Stimulated activated CD4-positive, alpha-beta T cell treated with anti-CD3 and anti-CD28 coated beads, Interleukin-1b, Interleukin-23, amount 100 ng/mL, for 4 hours (primary cell): ENCODE measurements around the gene FNDC7.
"Not testable (repeated sequence)": the region's sequence is repeated elsewhere in the genome, so short reads cannot be mapped to it uniquely, and the experiment has no call there.

ENCODE experiments used
- DNase-seq, 2 donors: peaks; one replicate each; pipeline ENCODE4 v3.0.0-alpha.2; 2020; ENCODE audit warnings: low read depth in 2 of 2

FNDC7 gene

DNA sequence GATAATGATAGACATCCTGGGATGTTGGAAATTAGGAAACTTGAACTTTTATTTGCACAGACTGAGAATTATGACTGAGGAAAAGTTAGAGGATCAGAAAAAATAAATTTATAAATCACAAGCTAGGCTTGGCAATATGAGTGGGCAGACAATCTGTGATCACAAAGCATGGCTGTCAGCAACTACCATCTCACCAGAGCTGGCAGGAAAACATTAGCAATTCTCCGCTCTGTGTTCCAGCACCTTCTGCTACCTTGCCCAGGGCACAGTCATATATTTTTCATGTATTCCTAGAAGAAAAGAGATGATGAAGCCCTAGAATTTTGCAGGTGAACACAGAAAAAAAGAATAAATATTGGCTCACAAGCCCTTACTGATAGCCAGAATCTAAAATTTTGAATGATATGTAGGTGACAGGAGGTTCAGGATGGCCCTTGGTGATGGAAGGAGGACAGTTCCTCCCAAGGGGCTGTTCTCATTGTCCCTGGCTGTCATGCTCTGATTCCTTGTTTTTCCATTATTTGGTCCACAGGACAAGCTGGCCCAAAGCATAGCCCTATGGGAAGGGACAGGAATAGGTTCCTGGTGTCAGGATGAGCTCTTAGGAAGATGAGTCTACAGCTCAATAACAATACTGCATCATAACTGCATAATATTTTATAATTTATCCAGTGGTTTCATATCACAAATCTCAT is 21.6 kb downstream of the FNDC7 start:
- DNase-seq: no peak

DNA sequence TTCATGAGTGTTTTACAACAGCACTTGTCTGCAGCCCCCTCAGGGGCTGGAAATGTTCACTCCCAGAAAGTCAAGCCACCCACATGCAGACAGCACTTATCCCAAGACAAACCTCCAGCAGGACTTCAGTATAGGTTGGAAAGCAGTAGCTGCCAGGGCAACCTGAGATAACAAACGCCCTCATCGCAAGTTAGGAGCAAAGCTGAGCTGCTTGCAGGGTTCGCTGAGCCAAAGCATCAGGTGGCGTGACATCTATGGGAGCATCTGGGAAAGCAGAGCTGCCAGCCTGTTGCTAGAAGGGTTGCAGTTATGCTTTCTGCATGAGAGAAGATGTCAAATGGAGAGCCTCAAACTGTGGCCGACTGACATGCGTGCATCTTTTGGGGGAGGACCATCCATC is 29.5 kb downstream of the FNDC7 start:
- DNase-seq: no peak

DNA sequence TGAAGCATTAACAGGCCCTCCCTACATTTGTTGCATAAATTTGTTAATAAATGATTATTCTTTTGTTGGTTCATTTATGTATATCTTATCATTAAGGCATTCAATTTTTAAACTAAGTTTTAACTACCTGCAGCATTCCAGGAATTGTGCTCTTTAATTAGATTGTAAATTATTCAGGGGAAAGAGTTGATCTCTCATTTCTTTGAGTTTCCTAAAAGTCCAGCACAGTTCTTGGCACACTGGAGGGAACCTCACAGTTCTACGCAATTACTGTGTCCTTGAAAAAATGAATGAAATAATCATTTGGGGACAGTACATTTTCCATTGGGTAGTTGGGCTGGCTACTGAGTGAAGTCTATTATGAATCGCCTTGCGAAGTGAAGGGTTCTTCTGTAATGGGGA is 33.3 kb downstream of the FNDC7 start:
- DNase-seq: no peak

DNA sequence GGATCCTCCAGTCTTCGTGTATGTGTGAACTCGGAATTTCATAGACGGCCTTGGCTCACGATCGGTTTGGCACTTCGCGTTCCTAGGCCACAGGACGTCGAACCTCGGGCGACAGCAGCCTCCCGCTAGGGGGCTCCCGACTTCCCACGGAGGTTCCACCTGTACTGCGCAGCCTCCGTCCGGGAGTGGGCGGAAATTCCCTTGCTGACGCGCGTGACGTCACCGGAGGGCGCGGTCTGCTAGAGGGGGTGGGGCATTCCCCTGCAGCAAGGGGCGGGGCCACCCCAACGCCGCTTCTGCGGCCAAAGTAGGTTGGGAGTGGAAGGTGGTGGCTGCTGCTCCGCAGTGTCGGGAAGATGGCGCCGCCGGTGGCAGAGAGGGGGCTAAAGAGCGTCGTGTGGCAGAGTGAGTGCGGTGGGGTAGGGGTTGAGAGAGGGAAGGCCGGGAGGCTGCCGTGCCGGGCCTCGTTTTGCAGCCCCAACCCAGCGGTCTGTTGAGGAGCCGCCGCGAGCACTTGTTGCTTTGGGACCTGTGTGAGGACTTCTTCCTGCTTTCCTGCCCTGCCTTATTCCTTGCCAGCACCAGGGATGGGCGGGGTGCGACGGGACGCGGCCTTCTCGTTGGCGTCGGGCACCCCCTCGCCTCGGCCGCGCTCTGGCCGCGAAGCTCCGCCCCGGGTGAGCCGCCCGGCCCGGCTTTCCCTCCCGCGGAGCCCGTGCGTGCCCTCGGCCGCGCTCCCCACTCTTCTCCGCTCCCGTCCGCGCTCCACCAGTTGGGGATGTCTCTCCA is 33.9 kb downstream of the FNDC7 start, which contains the start of gene STXBP3:
Gene STXBP3 (plus strand): TSS at position 293 of the 789 bp plus-strand sequence. CDS start 64 bp downstream, at position 357.
- DNase-seq: peak; percentile 100

DNA sequence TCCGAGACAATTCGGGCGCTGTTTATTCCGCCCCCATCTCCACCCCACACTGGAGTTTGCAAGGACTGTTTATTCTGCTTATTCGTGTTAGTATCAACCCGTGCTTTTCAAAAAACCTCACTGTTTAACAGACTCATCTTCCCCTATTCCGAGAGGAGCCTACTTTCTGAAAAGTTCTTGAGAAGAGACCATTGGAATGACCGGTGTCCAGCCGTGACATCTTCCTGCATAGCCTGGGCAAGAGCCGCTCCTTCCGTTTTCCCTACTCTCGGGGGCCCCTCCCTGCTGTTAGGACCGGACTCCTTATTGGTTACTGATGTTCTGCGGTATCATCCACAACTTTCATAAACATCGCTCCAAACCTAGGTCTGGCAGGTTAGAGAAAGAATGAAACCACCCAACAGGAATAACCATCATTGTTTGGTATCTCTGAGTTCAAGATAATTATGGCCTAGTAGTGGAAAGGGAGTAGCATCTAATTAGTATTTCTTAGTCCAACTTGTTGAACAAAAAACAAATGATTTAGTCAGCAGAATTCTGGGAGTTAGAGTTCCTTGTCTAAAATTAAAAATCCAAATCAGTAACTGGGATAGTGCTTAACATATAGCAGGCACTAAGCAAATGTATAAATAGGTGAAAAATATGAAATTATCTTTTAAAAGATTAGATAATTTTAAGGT is 34.6 kb downstream of the FNDC7 start:
- DNase-seq: no peak

DNA sequence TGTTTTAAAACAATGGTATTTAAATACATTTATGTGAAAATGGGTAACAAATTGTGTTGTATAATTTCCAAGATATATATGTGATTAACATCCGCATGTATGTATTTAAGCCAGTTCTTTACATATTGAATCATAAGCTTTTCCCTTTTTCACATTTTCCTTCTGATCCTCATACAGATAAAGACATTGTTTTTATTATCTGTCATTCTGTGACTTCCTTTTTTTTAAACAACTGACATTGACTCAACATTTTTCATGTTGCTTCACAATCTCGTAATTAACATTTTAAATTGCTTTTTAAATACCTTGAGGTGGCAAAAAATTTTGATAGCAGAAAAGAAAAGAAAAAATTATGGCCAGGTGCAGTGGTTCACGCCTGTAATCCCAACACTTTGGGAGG is 35.2 kb downstream of the FNDC7 start:
- no peak for DNase-seq

DNA sequence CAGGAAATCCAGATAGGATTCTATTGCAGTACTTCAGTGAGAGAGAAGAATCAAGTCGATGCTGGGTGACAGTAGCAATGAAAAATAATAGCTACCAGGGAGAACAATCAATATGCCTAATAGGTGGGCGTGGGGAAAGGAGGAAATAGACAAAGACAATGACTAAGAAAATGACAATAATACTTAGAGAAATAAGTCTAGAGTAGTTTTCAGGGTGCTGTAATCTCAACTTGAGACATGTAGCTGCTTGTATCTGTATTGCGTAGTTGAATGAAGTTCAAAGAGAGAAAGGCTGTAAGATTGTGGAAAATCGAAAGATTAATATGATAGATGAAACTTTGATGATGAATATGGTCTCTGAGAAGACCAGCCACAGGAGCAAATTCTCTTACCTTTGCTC is 36.4 kb downstream of the FNDC7 start:
- no peak for DNase-seq

DNA sequence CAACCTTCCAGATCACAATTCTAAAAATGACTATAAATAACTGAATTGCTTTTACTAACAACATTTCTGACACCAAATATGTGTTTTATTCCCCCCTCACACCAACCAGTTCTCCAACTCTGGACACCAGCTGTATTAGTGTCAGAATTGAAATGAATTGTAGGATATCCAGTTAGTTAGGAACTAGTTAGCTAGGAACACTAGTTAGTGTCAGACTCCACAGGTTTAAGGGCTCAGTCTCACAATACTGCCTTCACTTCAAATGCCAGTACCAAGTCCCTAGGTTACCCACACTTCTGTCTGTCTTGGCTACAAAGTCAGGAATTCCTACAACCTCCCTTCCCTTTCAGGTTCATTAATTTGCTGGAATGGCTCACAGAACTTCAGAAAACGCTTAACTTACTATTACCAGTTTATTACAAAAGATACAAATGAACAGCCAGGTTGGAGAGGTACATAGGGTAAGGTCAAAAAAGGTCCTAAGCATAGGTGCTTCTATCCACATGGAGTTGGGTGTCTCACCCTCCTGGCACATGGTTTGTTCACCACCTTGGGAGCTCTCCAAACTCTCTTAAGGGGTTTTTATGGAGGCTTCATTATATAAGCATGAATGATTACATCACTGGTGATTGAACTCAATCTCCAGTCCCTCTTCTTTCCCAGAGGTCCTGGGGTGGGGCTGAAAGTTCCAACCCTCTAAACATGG is 37.9 kb downstream of the FNDC7 start:
- no peak for DNase-seq

DNA sequence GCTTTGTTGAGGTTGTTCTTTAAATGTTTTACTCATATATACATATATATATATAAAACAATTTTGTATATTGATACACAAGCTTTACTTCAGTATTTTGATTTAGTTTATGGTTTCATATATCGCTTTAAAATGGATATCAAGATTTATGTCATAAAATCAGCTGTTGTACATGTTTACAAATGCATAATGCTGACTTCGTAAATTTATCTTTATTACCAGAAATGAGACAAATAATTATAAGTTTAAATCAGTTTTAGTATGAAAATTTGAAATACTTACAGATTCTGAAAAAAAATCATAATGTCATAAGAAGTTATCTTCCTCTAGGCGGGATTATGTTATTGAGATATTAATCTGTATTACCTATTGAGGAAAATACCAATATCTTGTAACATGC is 40.7 kb downstream of the FNDC7 start:
- no peak for DNase-seq

DNA sequence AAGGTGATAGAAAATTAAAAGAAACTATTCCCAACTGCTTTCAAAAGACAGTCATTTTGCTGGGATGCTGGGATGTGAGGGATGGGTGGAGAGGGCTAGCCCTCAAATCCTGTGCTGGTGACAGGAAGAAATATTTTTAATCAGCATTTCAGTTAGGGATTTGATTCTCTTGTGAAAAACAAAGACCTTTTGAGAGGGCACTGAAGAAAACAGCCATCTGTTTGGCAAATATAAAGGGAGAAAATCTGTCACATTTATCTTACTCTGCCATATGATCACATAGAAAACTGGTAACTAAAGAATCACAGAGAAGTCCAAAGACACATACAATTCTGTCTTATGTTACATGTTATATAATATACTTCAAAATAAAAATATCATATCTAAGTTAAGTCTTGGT is 46.1 kb downstream of the FNDC7 start:
- no peak for DNase-seq

DNA sequence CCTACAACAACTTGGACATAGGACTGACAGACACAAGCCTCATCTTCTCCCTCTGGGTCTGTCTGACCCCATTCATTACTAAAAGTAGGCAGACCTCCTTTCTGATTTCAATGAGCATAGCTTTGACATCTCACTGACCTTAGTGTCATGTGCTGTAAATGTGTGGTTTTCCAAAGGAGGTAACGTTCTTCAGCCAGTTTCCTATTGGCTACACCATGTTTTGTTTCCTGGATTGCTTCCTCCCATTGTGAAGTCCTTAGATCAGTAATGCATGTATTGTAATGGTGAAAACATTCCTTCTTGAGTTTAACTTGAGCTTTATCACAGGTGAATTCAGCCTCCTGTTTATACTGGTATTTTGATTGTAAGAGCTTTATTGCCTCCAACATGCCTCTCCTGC is 54.4 kb downstream of the FNDC7 start:
- no peak for DNase-seq

DNA sequence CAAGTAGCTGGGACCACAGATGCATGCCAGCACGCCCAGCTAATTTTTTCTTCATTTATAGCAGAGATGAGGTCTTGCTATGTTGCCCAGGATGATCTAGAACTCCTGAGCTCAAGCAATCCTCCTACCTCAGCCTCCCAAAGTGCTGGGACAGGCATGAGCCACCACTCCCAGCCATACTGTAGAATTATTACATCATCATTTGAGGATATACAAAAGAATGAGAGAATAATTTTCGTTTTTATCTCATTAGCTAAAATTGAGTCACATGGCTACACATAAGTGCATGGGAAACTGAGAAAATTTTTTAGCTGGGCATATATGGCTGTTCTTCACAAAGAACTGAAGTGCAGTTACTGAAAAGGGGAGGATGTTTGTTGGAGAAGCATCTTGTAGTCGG is 55.0 kb downstream of the FNDC7 start:
- DNase-seq: no peak

DNA sequence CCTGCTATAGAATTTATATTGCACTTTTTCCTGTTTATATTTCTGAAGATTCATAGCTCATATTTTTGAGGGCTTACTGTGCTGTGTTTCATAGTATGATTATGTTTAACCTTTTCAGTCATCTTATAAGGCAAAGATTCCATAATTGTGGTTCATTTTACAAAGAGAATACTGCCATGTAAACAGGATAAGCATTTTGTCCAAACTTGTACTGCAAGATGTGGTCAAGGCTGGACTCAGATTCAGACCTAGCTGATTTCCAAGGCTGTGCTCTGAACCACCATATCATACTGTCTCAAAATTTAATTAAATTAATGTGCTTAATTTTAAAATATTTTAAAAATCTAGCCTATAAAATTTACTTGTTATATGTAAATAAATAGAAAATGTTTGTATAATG is 65.1 kb downstream of the FNDC7 start:
- no peak for DNase-seq

DNA sequence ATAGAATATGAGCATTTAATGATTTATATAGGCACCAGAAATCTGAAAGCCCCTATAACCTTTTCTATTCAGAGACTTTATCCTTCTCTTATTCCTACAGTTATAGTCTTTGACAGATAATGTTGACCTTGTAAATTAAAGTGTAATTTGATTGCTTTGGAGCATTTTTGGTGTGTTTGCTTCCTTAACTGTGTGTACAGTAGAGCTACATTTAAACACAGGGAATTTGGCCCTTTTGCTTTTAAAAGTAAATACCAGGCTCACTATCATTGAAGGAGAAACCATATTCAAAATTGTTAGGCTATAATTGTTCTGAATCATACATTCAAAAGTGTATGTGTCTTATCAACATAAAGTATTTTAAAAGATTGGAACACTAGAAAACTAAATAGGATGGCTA is 66.7 kb downstream of the FNDC7 start:
- DNase-seq: no peak

DNA sequence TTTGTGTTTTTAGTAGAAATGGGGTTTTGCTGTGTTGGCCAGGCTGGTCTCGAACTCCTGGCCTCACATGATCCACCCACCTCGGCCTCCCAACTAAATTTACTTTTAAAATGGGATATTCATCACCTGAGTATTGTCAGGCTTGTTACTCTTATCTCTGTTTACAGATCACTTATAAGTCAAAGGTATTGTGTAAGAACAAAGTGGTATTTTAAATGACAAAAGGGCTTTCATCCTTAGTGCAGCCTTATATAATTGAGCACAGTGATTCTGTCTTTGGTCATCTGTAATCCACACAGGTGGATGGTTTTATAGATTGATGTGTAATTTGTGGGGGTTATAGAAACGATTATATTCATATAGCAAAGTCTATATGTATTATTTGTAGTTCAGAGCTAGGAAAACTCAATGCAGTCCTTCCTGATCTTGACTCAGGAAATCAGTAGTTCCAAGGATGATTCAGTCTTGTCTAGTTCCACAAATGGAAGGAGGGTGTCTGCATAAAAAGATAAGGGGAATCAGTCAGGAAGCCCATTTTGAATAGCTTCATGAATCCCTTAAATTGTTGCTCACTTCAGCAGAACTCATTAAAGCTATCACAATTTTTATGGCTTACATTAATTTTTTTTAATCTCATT is 68.3 kb downstream of the FNDC7 start:
- no peak for DNase-seq

DNA sequence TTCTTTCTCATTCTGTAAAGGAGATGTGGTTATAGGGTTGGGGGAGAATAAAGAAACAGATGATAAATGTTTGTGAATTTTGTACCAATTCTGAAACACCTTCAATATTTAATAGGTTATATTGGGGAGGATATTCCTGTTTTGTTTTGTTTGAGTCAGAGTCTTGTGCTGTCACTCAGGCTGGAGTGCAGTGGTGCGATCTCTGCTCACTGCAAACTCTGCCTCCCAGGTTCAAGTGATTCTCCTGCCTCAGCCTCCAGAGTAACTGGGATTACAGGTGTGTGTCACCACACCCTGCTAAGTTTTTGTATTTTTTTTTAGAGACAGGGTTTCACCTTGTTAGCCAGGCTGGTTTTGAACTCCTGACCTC is 68.9 kb downstream of the FNDC7 start:
- DNase-seq: not testable (repeated sequence)

DNA sequence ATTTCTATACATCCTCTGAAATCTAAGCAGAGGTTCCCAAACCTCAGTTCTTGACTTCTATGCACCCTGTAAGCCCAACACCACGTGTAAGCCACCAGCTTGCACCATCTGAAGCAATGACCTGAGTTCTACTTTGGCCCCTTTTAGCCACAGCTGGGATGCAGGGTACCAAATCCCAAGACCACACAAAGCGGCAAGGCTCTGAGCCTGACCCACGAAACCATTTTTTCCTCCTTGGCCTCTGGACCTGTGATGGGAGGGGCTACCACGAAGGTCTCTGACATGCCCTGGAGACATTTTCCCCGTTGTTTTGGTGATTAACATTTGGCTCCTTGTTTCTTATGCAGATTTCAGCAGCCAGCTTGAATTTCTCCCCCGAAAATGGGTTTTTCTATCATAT is 72.6 kb downstream of the FNDC7 start:
- DNase-seq: no peak

DNA sequence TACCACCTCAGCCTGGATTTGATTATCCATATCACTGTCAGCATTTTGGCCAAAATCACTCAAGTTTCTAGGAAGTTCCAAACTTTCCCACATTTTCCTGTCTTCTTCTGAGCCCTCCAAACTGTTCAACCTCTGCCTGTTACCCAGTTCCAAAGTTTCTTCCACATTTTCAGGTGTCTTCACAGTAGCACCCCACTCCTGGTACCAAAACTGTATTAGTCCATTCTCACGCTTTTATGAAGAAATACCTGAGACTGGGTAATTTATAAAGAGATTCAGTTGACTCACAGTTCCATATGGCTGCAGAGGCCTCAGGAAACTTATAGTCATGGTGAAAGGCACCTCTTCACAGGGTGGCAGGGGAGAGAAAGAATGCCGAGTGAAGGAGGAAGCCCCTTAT is 73.2 kb downstream of the FNDC7 start:
- no peak for DNase-seq

DNA sequence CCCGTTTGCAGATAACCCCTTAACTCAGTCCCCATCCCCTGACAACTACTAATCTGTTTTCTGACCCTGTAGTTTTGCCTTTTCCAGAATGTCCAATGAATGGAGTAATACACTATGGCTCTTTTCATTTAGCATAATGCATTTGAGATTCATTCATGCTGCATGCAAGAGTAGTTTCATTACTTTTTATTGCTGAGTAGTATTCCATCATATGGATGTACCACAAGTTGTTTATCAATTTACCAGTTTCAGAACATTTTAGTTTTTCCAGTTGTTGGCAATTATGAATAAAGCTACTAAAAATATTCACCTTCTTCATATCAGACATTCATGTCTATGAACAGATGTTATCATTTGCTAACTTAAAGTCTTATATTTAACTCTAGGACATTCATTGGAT is 79.1 kb downstream of the FNDC7 start:
- no peak for DNase-seq
